HFFc6 (cell line): ENCODE data around the gene ATP6V1B1. TPM values are rescaled to one million over a fixed set of nuclear protein-coding genes. Genes with fewer than 3 reads are reported as not detected.

Source experiments
- DNase-seq: peaks from one replicate; pipeline ENCODE4 v3.0.0-alpha.2; 2018
- H3K27ac Mint-ChIP-seq: 2 replicates; pipeline ENCODE4 v1.8.0; 2020; ENCODE audit warnings: mild to moderate bottlenecking, mixed read lengths
- H3K27me3 Mint-ChIP-seq: 2 replicates; pipeline ENCODE4 v1.8.0; 2021; ENCODE audit warnings: mild to moderate bottlenecking, moderate library complexity, mixed read lengths; ENCODE audit not compliant: insufficient read depth
- H3K36me3 Mint-ChIP-seq: 2 replicates; pipeline ENCODE4 v1.8.0; 2021; ENCODE audit warnings: low read depth, mixed read lengths
- H3K4me1 Mint-ChIP-seq: 2 replicates; pipeline ENCODE4 v1.8.0; 2020; ENCODE audit warnings: low read depth, mixed read lengths
- H3K4me3 Mint-ChIP-seq: 2 replicates; pipeline ENCODE4 v1.8.0; 2020; ENCODE audit warnings: mild to moderate bottlenecking, moderate library complexity, mixed read lengths
- H3K9me3 Mint-ChIP-seq: 2 replicates; pipeline ENCODE4 v1.8.0; 2020; ENCODE audit warnings: mild to moderate bottlenecking, mixed read lengths
- total RNA-seq, 6 experiments: library from RNA; stranded (reverse); fragmentation: NEBNext Ultra II Directional; extraction: Animal tissue kit (Norgen Biotek cat#: 25700); gene quantifications; 2 replicates in 1 of 6; 3 replicates in 5 of 6; pipeline ENCODE4 v1.2.3, GENCODE V29; 2021
- TF ChIP-seq, protein P1 (sequence below): fragments of 200-600 bp; sonication (generic); IDR thresholded peaks from 2 replicates; pipeline ENCODE4 v1.5.0; 2021; ENCODE audit warnings: antibody characterized with exemption, mild to moderate bottlenecking

The ATP6V1B1 gene
- total RNA-seq, 6 experiments from 2014 or later = 0.22 to 0.66 (median 0.57) TPM; not detected in 3

DNA sequence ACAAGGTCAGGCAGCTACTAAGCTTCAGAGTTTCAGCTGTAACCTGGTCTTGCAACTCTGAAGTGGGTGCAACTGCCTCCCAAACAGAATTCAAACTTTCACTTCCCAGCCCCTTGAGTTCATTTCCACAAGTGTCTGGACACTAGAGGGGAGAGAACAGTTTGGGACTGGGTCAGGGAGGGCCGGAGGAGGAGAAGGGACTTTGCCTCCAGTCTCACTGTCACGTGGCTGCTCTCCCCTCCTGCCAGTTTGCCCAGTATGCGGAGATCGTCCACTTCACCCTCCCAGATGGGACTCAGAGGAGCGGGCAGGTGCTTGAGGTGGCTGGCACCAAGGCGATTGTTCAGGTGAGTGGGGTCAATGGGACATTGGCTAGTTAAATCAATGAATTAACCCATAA, 22.1 kb downstream of the ATP6V1B1 start:
- TF ChIP-seq, protein P1, sequence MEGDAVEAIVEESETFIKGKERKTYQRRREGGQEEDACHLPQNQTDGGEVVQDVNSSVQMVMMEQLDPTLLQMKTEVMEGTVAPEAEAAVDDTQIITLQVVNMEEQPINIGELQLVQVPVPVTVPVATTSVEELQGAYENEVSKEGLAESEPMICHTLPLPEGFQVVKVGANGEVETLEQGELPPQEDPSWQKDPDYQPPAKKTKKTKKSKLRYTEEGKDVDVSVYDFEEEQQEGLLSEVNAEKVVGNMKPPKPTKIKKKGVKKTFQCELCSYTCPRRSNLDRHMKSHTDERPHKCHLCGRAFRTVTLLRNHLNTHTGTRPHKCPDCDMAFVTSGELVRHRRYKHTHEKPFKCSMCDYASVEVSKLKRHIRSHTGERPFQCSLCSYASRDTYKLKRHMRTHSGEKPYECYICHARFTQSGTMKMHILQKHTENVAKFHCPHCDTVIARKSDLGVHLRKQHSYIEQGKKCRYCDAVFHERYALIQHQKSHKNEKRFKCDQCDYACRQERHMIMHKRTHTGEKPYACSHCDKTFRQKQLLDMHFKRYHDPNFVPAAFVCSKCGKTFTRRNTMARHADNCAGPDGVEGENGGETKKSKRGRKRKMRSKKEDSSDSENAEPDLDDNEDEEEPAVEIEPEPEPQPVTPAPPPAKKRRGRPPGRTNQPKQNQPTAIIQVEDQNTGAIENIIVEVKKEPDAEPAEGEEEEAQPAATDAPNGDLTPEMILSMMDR = no peak
- Mint-ChIP-seq H3K36me3 (no peaks in the 10 kb centered on the region), H3K27ac (no peak overlapping the region), H3K9me3 (no peaks in the 10 kb centered on the region), H3K4me3 (no peak overlapping the region), H3K27me3 (peaks cover 37% of the 10 kb centered on the region), H3K4me1 (peaks cover 6% of the 10 kb centered on the region; the same call in 1 of the 2 replicates)
- DNase-seq = no peak

DNA sequence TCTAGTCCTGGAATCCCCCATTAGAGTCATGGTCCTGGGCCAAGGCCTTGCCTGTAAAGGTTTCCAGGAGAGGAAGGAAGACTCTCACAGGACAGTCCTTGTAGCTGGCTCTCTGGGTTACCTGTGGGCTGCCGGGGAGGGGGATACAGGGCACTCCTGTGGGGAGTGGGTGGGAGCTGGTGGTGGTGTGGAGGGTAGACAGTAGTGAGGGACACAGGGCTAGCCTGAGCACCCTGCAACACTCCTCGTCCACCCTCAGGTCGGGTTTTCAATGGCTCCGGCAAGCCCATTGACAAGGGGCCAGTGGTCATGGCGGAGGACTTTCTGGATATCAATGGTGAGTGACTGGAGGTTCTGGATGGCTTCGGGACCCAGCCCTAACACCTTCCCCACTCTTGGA, 23.1 kb downstream of the ATP6V1B1 start:
- Mint-ChIP-seq H3K27ac (no peak overlapping the region), H3K4me1 (peaks cover 6% of the 10 kb centered on the region; the same call in 1 of the 2 replicates), H3K9me3 (no peaks in the 10 kb centered on the region), H3K4me3 (no peak overlapping the region), H3K27me3 (peaks cover 44% of the 10 kb centered on the region), H3K36me3 (no peaks in the 10 kb centered on the region)
- TF ChIP-seq, protein P1 = no peak
- DNase-seq = no peak

DNA sequence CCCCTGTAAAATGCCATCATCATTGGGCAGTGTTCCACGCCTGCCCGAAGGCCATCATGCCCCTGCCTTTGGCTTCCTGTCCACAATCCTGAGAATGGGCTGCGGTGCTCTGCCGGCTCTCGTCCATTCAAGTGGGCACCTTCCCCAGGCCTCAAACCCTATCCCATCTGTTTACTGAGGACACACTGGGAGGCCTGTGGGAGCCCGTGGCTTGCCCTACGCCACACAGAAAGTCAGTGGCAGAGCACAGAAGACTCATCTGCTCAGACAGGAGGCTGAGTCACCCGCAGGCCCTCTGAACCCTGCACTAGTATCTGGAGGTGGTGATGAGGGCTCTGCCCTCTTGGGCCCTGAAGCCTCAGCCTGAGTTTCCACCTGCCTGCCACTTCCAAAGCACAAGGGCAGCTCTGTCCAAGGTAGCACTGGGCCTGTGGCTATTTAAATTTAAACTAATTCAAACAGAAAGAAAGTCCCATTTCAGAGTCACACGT, 23.6 kb downstream of the ATP6V1B1 start:
- Mint-ChIP-seq H3K36me3 (no peaks in the 10 kb centered on the region), H3K9me3 (no peaks in the 10 kb centered on the region), H3K4me1 (peaks cover 6% of the 10 kb centered on the region; the same call in 1 of the 2 replicates), H3K27ac (no peak overlapping the region), H3K4me3 (no peak overlapping the region), H3K27me3 (peaks cover 44% of the 10 kb centered on the region)
- no peak for DNase-seq
- TF ChIP-seq, protein P1 = no peak

DNA sequence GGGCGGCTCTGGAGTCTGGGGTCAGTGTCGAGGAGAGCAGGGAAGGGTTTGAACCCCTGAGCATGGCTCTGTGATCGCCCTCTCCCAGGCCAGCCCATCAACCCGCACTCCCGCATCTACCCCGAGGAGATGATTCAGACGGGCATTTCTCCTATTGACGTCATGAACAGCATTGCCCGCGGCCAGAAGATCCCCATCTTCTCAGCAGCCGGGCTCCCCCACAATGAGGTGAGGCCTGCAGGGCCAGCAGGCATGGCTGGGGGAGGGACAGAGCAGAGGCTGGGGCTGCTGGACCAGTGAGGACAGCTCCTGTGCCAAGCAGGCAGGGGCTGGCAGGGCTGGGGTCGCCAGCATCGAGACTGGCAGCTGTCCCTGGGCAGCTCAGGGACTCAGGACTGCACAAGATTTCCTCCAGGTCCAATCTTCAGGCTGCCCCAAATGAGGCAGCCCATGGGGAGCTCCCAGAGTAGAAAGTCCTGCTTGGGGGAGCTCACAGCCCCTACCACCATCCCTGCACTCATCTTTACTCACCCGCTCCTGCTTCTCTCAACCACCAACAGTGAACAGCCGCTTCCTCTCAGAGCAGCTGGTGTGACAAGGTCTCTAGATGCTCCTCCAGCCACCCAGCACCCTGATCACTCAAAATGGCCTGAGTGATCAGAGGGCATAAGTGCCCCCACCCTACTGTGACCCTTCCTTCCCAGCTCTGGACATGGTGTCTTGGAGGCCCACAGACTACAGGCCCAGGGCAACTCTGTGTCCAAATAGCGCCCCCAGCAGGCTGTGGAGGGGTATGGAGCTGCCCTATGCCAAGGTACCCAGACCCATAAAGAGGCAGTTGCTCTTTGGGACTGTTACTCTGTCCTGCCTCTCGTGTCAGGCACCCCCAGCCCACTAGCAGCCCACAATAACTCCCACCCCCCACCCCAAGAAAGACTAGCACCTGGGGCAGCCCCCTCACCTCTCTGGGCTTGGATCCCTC, 24.4 kb downstream of the ATP6V1B1 start:
- peaks cover 12% of the 10 kb centered on the region for H3K4me1 Mint-ChIP-seq
- no peaks in the 10 kb centered on the region for H3K36me3 Mint-ChIP-seq
- H3K4me3 Mint-ChIP-seq = no peak overlapping the region
- peaks cover 40% of the 10 kb centered on the region for H3K27me3 Mint-ChIP-seq
- TF ChIP-seq, protein P1 = peak; percentile 58
- no peak overlapping the region for H3K27ac Mint-ChIP-seq
- DNase-seq = no peak
- no peaks in the 10 kb centered on the region for H3K9me3 Mint-ChIP-seq

DNA sequence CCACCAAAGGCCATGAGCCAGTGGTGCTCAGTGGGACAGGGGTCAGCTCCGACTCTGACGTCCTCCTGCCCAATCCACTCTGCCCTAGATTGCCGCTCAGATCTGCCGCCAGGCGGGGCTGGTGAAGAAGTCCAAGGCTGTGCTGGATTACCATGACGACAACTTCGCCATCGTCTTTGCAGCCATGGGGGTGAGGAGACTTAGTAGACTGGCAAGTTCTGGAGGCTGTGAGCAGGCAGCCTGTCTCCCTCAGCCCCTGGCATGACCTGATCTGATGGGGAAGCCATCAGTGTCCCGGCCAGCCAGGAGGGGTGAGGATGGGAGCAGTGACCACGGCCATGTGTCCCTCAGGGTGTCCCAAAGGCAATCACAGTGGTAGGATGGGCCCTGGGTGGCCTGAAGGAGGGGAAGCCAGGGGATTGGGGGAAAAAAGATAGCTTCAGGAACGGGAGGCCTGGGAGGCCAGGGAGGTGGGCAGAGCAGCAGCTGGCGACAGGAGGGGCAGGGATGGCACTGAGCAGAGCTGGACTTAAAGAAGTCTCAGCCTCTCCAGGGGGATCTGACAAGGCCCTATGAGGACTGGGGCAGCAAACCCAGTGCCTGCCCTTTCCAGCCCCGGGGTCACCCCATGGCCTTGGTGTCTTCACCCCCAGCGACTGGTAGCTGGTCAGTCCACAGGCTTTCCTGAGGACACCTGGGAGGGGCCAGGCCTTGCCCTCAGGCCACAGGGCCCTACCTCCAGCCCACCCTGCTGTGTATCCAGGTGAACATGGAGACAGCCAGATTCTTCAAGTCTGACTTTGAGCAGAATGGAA, 25.3 kb downstream of the ATP6V1B1 start:
- H3K4me3 Mint-ChIP-seq = no peak overlapping the region
- no peaks in the 10 kb centered on the region for H3K36me3 Mint-ChIP-seq
- peaks cover 14% of the 10 kb centered on the region for H3K4me1 Mint-ChIP-seq
- DNase-seq = no peak
- TF ChIP-seq, protein P1 = no peak
- H3K27me3 Mint-ChIP-seq = peaks cover 37% of the 10 kb centered on the region
- no peak overlapping the region for H3K27ac Mint-ChIP-seq
- no peaks in the 10 kb centered on the region for H3K9me3 Mint-ChIP-seq
